Psoas muscle (tissue), 8 donors: ENCODE data around the gene ATF6. TPM values are rescaled to one million over a fixed set of nuclear protein-coding genes. Genes with fewer than 3 reads are reported as not detected.

ENCODE experiments used
- ATAC-seq, 4 donors: fragments of 200-7000 bp; cut with Tn5 transposase; one replicate each; pipeline ENCODE4 v1.9.1; 2020; ENCODE audit warnings: moderate library complexity in 3 of 4, mild to moderate bottlenecking in 2 of 4
- DNase-seq, 2 donors: peaks; one replicate each; pipeline ENCODE4 v3.0.0-alpha.2; 2020
- H3K27ac ChIP-seq: fragments of 200-600 bp; one replicate; pipeline ENCODE4 v1.8.0; 2022
- H3K27me3 ChIP-seq, 3 donors: fragments of 200-600 bp in 1 of 3; one replicate each; pipeline versions ENCODE4 v1.6.1 to v1.8.0; 2013 to 2022; ENCODE audit warnings: low read length in 2 of 3, mild to moderate bottlenecking in 2 of 3, moderate library complexity in 1 of 3; ENCODE audit not compliant: insufficient read depth in 3 of 3
- H3K36me3 ChIP-seq, 2 donors: fragments of 200-600 bp in 1 of 2; one replicate each; pipeline versions ENCODE4 v1.6.1 to v1.8.0; 2013 to 2022; ENCODE audit warnings: low read depth in 1 of 2, mild to moderate bottlenecking in 1 of 2, moderate library complexity in 1 of 2; ENCODE audit not compliant: insufficient read depth in 1 of 2
- H3K4me1 ChIP-seq: fragments of 200-600 bp; one replicate; pipeline ENCODE4 v1.8.0; 2022
- H3K4me3 ChIP-seq: fragments of 200-600 bp; one replicate; pipeline ENCODE4 v1.8.0; 2022; ENCODE audit warnings: mild to moderate bottlenecking
- H3K9me3 ChIP-seq: fragments of 200-600 bp; one replicate; pipeline ENCODE4 v1.8.0; 2022
- CTCF ChIP-seq: fragments of 200-600 bp; IDR thresholded peaks from one replicate; pipeline ENCODE4 v1.8.0; 2022; ENCODE audit warnings: antibody characterized with exemption
- WGBS, 3 donors: extraction: QIAGEN DNeasy Blood & Tissue Kit; methylation state at CpG; one replicate each; pipeline versions ENCODE4 v1.1.6 to v1.1.7; 2013; 5-methylcytosine and 5-hydroxymethylcytosine counted together
- intact Hi-C, 2 donors: fragments of 100-400 bp; cut with DNase I; formaldehyde crosslinking; loops; one replicate each; pipeline versions ENCODE4 v1.11.0 to v1.14.2; 2022
- polyA plus RNA-seq, 3 donors: library from polyadenylated mRNA; stranded (reverse); fragments of 200-250 nt; gene quantifications; one replicate each; pipeline ENCODE4 v1.2.3, GENCODE V29; 2013
- total RNA-seq, 4 donors: library from RNA; stranded (reverse); fragmentation: NEBNext Ultra II Directional in 2 of 4; extraction: Animal tissue kit (Norgen Biotek cat#: 25700) in 2 of 4; gene quantifications; one replicate each; pipeline versions ENCODE4 v1.2.1 to v1.2.4, GENCODE V29; 2021 to 2023
- donor health status: healthy with polysubstance abuse.
- donor health status: DM: no; HTN: no; CAD: no; lungs with moderate emphysema.
- donor health status: Bipolar disorder and iron deficiency.
- donor health status: healthy.
- donor health status: DM: yes; HTN: yes; CAD: no.
- donor health status: DM: no; HTN: no; CAD: no.
- donor health status: DM: no; HTN: no; CAD: no.
- donor health status: DM: yes; HTN: yes; CAD: no.

Gene ATF6
- total and polyA plus RNA-seq, 7 donors = 6.4 to 17.1 (median 11.0) TPM

- no peak for TF ChIP-seq CTCF
- ATAC-seq (no peak), DNase-seq (no peak)
- Histone ChIP-seq H3K27ac (no peak overlapping the region), H3K4me3 (no peak overlapping the region), H3K27me3 (no peaks in the 10 kb centered on the region), H3K36me3 (peaks cover 2 to 54% of the 10 kb centered on the region in 2 donors), H3K4me1 (no peaks in the 10 kb centered on the region), H3K9me3 (no peaks in the 10 kb centered on the region)
- intact Hi-C loops = loop anchor here in 1 of 2 donors (5.0 kb wide), 1 partner anchor 174 kb away; no protein-coding TSS in a partner anchor
Observed at GRCh38 chr1:161863549-161863948, 97.4 kb downstream of the ATF6 start.

GRCh38 chr1:161864577-161864976 is 98.5 kb downstream of the ATF6 start:
- WGBS, 3 donors = 61 to 74% (median 70%) methylated on average over 1 of the region's 1 CpG
- intact Hi-C loops = loop anchor here in 1 of 2 donors (5.0 kb wide), 1 partner anchor 173 kb away; no protein-coding TSS in a partner anchor
- Histone ChIP-seq H3K9me3 (no peaks in the 10 kb centered on the region), H3K27me3 (no peaks in the 10 kb centered on the region), H3K36me3 (peaks cover 2 to 54% of the 10 kb centered on the region in 2 donors), H3K4me3 (no peak overlapping the region), H3K4me1 (no peaks in the 10 kb centered on the region), H3K27ac (no peak overlapping the region)
- DNase-seq (no peak), ATAC-seq (no peak)
- peak; percentile 35 for TF ChIP-seq CTCF

GRCh38 chr1:161866241-161866640 is 100.1 kb downstream of the ATF6 start:
- ATAC-seq = no peak
- TF ChIP-seq CTCF = no peak
- no peak for DNase-seq
- Histone ChIP-seq H3K4me3 (no peak overlapping the region), H3K27ac (no peak overlapping the region), H3K36me3 (peaks cover 2 to 43% of the 10 kb centered on the region in 2 donors), H3K27me3 (no peaks in the 10 kb centered on the region), H3K9me3 (no peaks in the 10 kb centered on the region), H3K4me1 (no peaks in the 10 kb centered on the region)
- intact Hi-C loops = no loop called here
- 73 to 84% (median 76%) methylated on average over 3 of the region's 3 CpGs for WGBS, 3 donors

- Histone ChIP-seq H3K27me3 (no peaks in the 10 kb centered on the region), H3K4me3 (no peak overlapping the region), H3K9me3 (no peaks in the 10 kb centered on the region), H3K4me1 (no peaks in the 10 kb centered on the region), H3K27ac (no peak overlapping the region), H3K36me3 (peaks cover 2 to 23% of the 10 kb centered on the region in 2 donors)
- DNase-seq (no peak), ATAC-seq (no peak)
- intact Hi-C loops = no loop called here
- 55 to 80% (median 58%) methylated on average over 2 of the region's 2 CpGs for WGBS, 3 donors
- TF ChIP-seq CTCF = no peak
Observed at GRCh38 chr1:161868832-161869231, 102.7 kb downstream of the ATF6 start.

- Histone ChIP-seq H3K27me3 (no peaks in the 10 kb centered on the region), H3K4me3 (no peak overlapping the region), H3K36me3 (peaks cover 0 to 18% of the 10 kb centered on the region in 2 donors), H3K27ac (no peak overlapping the region), H3K9me3 (no peaks in the 10 kb centered on the region), H3K4me1 (no peaks in the 10 kb centered on the region)
- intact Hi-C loops = no loop called here
- ATAC-seq (no peak), DNase-seq (no peak)
- no peak for TF ChIP-seq CTCF
Observed at GRCh38 chr1:161869291-161869690, 103.2 kb downstream of the ATF6 start.
